ENCODE results near the gene TAP2.

Gene TAP2

DNA sequence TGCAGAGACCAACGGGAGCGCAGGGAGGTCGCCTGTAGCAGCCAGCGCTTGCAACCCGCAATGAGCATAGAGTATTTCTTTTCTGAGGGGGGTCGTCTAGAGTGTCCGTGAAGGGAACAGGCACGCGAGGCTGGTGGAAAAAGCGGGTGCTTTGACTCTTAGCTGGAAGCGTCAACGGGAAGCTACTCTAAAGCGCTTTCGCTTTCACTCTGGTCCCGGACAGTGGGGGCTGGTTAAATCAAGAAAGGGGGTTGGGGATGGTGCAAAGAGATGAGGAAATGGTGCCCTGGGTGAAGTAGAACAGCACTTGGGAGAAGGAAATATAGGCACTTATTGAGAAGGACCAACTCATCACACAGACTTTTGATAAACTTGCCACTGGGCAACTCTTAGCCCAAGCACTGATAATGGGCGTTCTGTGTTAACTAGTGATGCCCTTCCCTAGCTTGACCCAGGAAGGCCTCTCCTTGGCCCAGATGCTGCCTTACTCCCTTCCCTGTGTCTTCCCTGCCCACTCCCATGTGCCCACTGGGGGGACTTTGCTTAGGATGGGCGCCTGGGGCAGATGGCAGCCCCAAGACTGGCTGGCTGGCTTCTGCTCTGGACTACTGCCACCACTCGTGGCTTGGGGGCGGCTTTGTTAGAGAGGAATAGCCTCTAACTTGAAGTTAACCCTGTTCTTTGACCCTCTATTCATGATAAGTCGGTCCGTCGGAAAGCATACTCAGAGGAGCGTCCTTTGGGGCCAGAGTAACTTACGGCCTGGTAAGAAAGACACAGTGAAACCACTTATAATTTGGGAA, 16.0 kb upstream of the TAP2 start:
- CTCF ChIA-PET, result interaction anchor here (0.5 to 3.5 kb wide), 6 partner anchors 9 to 795 kb away, joined by 3 to 55 read pairs (median 6); partner anchors contain the start of gene TAP2
- peak; percentile 58 for DNase-seq (ENCODE audit: low spot score)
- POLR2A ChIA-PET (ENCODE audit: low non-redundant PET), result interaction anchor here (1.1 kb wide), 1 partner anchor 16 kb away, joined by 4 read pairs; the partner anchor contains the start of gene TAP2
- TF ChIP-seq, protein P1, sequence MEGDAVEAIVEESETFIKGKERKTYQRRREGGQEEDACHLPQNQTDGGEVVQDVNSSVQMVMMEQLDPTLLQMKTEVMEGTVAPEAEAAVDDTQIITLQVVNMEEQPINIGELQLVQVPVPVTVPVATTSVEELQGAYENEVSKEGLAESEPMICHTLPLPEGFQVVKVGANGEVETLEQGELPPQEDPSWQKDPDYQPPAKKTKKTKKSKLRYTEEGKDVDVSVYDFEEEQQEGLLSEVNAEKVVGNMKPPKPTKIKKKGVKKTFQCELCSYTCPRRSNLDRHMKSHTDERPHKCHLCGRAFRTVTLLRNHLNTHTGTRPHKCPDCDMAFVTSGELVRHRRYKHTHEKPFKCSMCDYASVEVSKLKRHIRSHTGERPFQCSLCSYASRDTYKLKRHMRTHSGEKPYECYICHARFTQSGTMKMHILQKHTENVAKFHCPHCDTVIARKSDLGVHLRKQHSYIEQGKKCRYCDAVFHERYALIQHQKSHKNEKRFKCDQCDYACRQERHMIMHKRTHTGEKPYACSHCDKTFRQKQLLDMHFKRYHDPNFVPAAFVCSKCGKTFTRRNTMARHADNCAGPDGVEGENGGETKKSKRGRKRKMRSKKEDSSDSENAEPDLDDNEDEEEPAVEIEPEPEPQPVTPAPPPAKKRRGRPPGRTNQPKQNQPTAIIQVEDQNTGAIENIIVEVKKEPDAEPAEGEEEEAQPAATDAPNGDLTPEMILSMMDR (conservative IDR thresholded peaks at IDR 0.05; ENCODE audit: low read depth), result no peak
- H3K27ac ChIP-seq, result peak overlapping the region; percentile 96

DNA sequence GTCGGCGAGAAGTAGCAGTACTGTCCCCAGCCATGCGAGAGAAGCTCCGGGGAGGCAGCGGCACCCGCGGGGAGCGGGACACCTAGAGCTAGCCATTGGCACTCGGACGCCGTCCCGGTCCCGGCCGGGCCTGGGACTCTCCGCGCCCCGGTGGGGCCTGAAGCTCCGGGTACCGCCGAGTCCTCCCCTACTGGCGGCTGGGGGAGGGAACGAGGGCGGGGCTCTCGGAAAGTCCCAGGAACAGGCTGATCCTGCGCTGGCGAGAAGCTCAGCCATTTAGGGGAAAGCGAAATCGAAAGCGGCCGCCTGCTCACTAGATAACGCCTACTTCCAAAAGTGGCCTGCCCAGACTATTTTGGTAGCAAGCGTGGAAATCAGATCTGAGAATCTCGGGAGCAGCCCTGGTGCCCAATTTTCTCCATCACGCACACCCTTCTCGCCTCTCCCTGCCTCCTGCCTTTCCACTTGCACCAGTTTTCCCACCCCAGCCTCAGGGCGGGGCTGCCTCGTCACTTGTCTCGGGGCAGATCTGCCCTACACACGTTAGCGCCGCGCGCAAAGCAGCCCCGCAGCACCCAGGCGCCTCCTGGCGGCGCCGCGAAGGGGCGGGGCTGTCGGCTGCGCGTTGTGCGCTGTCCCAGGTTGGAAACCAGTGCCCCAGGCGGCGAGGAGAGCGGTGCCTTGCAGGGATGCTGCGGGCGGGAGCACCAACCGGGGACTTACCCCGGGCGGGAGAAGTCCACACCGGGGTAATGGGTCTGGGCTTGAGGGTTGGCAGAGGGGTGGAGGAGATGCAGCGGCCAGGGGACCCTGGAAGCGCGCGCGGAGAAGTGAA, 15.2 kb upstream of the TAP2 start, which contains the start of the genes PSMB9 and TAP1:
Gene PSMB9, plus strand, starts transcription at position 652 of the 835 bp plus-strand sequence. Its CDS starts 38 bp downstream, at position 690.
Gene TAP1, minus strand, starts transcription at position 164 of the 835 bp plus-strand sequence. Its CDS starts 68 bp downstream, at position 96.
- DNase-seq (ENCODE audit: low spot score), result peak; percentile 93
- TF ChIP-seq, protein P1 (conservative IDR thresholded peaks at IDR 0.05; ENCODE audit: low read depth), result peak; percentile 86
- CTCF ChIA-PET, result interaction anchor here (0.6 to 3.5 kb wide), 7 partner anchors 9 to 794 kb away, joined by 3 to 55 read pairs (median 4); partner anchors contain the start of gene TAP2
- peak within 1 kb of the TSS; percentile 96 for H3K27ac ChIP-seq
- POLR2A ChIA-PET (ENCODE audit: low non-redundant PET), result interaction anchor here (0.8 to 1.1 kb wide), 4 partner anchors 9 to 41 kb away, joined by 3 to 10 read pairs (median 6); partner anchors contain the start of genes PSMB8 and TAP2

DNA sequence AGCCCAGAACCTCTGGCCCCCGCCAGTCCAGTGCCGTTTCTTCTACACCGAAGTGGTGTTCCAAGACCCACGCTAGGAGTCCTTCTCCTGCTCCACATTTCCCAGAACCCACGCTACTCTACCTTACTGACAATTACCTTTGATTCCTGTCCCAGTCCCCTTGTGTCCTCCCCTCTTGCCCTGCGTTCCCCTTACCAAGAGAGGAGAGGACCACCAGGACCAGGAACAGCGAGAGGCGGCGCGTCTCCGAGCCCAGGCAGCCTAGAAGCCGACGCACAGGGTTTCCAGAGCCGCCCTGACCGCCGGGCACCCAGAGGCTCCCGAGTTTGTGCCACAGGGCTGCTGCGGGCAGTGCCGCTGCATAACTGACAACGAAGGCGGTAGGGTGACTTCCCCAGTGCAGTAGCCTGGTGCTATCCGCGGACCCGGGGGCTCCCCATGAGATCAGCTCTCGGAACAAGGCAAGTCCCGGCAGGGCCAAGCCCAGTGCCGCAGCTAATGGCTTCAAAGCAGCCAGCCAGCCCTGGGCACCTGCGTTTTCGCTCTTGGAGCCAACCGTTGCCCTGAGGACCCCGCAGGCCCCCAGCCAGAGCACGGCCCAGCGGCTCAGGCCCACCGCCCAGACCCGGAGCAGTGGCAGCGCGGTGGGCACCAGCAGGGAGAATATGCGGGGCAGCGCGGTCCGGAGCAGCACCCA, 14.5 kb upstream of the TAP2 start:
- TF ChIP-seq, protein P1 (conservative IDR thresholded peaks at IDR 0.05; ENCODE audit: low read depth), result no peak
- peak overlapping the region; percentile 96 for H3K27ac ChIP-seq
- ChIA-PET CTCF (interaction anchor here (0.6 to 3.5 kb wide), 5 partner anchors 8 to 54 kb away, joined by 3 to 55 read pairs (median 9); partner anchors contain the start of gene TAP2), POLR2A (ENCODE audit: low non-redundant PET) (interaction anchor here (0.8 to 1.1 kb wide), 4 partner anchors 8 to 42 kb away, joined by 3 to 10 read pairs (median 6); partner anchors contain the start of genes PSMB8 and TAP2)
- peak; percentile 35 for DNase-seq (ENCODE audit: low spot score)

DNA sequence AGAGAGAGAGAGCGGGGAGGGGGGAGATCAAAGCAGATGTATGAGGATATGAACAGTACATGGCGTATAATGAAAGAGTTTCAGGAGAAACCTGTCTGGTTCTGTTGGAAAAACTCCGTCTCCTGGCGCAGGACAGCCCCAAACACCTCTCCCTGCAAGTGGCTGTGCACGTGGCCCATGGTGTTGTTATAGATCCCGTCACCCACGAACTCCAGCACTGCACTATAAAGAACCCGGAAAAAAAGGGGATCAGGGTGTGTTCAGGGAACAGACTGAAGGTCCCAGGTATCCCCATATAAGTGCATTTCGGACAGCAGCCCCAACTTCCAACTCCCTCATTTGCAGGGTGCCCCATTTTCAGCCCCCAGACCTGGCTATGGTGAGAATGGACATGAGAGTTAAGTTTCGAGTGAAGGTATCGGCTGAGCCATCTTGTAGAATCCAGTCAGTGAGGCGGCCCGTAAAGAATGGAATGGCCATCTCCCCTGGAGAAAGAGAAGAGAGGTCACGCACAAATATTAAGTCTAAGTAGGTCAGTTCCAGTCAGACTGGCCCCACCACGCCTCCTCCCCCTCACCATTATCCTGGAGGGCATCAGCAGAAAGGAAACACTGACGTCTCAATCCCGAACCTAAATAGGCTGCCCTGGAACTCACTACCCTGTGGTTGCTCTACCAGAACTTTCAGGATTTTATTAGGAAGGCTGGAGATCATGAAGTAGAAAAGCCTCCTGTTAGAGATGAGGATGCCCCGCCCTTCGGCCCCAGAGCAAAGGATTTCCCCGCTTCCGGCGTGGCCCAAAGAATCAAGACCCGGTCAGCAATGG, 13.7 kb upstream of the TAP2 start:
- TF ChIP-seq, protein P1 (conservative IDR thresholded peaks at IDR 0.05; ENCODE audit: low read depth), result no peak
- DNase-seq (ENCODE audit: low spot score), result peak; percentile 20
- ChIA-PET CTCF (interaction anchor here (2.7 to 3.5 kb wide), 2 partner anchors 7 to 14 kb away, joined by 9 to 55 read pairs; partner anchors contain the start of gene TAP2), POLR2A (ENCODE audit: low non-redundant PET) (no interaction called here)
- H3K27ac ChIP-seq, result peak overlapping the region; percentile 96

DNA sequence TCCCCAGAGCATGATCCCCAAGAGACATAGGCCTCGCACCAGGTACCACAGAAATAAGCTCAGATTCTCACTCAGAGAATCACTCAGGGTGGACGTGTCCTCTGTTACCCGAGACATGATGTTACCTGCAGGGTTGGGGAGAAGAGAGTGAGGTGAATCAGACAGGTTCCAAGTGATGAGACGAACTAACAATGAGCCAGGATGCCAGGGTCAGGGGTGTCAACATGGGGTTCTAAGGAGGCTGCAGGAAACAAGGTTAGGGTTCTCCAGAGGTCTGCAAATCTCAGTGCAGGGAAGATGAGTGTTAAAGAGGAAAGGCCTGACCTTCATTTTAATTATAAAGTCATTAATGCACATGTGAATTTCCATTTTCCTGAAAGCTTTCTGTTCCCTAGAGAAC, 12.5 kb upstream of the TAP2 start:
- CTCF ChIA-PET, result no interaction called here
- POLR2A ChIA-PET (ENCODE audit: low non-redundant PET), result no interaction called here
- no peak for DNase-seq (ENCODE audit: low spot score)
- H3K27ac ChIP-seq, result no peak overlapping the region
- TF ChIP-seq, protein P1 (conservative IDR thresholded peaks at IDR 0.05; ENCODE audit: low read depth), result no peak
